HL-60/S4 treated with phorbol 12-myristate 13-acetate at 8.2 ng/mL for 4 days and 3 days (cell line): Measurements from ENCODE around the gene TACSTD2.
"Not testable (repeated sequence)": the region's sequence is repeated elsewhere in the genome, so short reads cannot be mapped to it uniquely, and the experiment has no call there.

Experiments
- in situ Hi-C: fragments of 300-500 bp; cut with MboI; formaldehyde crosslinking; loops from 2 replicates; pipeline ENCODE4 v1.15.0; 2022; ENCODE audit warnings: low sequenced_read_pairs

Gene TACSTD2

GRCh38 chr1:58576727-58577653, at the start of gene TACSTD2:
TACSTD2 (minus strand) TSS chr1:58577252; CDS start chr1:58577156, 96 bp downstream.
- in situ Hi-C loops = no loop called here

- in situ Hi-C loops = loop anchor here (25.0 kb wide), 1 partner anchor 89 kb away; the partner anchor contains the start of gene OMA1
Measured at GRCh38 chr1:58626293-58626692, 49.2 kb upstream of the TACSTD2 start.

GRCh38 chr1:58623259-58623658, 46.2 kb upstream of the TACSTD2 start:
- in situ Hi-C loops = not testable (repeated sequence)

- in situ Hi-C loops = no loop called here
Measured at GRCh38 chr1:58622571-58622970, 45.5 kb upstream of the TACSTD2 start.

- in situ Hi-C loops = no loop called here
Measured at GRCh38 chr1:58621391-58621790, 44.3 kb upstream of the TACSTD2 start.

GRCh38 chr1:58620926-58621325, 43.9 kb upstream of the TACSTD2 start:
- in situ Hi-C loops = no loop called here

- in situ Hi-C loops = no loop called here
Measured at GRCh38 chr1:58620259-58620658, 43.2 kb upstream of the TACSTD2 start.

- in situ Hi-C loops = no loop called here
Measured at GRCh38 chr1:58619286-58620054, 42.4 kb upstream of the TACSTD2 start.

- in situ Hi-C loops = no loop called here
Measured at GRCh38 chr1:58618303-58618702, 41.3 kb upstream of the TACSTD2 start.

- in situ Hi-C loops = no loop called here
Measured at GRCh38 chr1:58611861-58612385, 34.9 kb upstream of the TACSTD2 start.

GRCh38 chr1:58608945-58609344, 31.9 kb upstream of the TACSTD2 start:
- in situ Hi-C loops = no loop called here

- in situ Hi-C loops = no loop called here
Measured at GRCh38 chr1:58608297-58608696, 31.2 kb upstream of the TACSTD2 start.

GRCh38 chr1:58607391-58607790, 30.3 kb upstream of the TACSTD2 start:
- in situ Hi-C loops = no loop called here

- in situ Hi-C loops = not testable (repeated sequence)
Measured at GRCh38 chr1:58601921-58602320, 24.9 kb upstream of the TACSTD2 start.

GRCh38 chr1:58597996-58598395, 20.9 kb upstream of the TACSTD2 start:
- in situ Hi-C loops = no loop called here

GRCh38 chr1:58597076-58597475, 20.0 kb upstream of the TACSTD2 start:
- in situ Hi-C loops = no loop called here

GRCh38 chr1:58596631-58597052, 19.6 kb upstream of the TACSTD2 start:
- in situ Hi-C loops = no loop called here

- in situ Hi-C loops = no loop called here
Measured at GRCh38 chr1:58594546-58594945, 17.5 kb upstream of the TACSTD2 start.

- in situ Hi-C loops = no loop called here
Measured at GRCh38 chr1:58592522-58593134, 15.6 kb upstream of the TACSTD2 start.

GRCh38 chr1:58591806-58592205, 14.8 kb upstream of the TACSTD2 start:
- in situ Hi-C loops = no loop called here

- in situ Hi-C loops = no loop called here
Measured at GRCh38 chr1:58590019-58590418, 13.0 kb upstream of the TACSTD2 start.
